ENCODE results near the gene ADCYAP1R1.

ADCYAP1R1 gene

GRCh38 chr7:31068006-31068675 is 16.0 kb downstream of the ADCYAP1R1 start:
- DNase-seq (ENCODE audit: low spot score): no peak

DNA sequence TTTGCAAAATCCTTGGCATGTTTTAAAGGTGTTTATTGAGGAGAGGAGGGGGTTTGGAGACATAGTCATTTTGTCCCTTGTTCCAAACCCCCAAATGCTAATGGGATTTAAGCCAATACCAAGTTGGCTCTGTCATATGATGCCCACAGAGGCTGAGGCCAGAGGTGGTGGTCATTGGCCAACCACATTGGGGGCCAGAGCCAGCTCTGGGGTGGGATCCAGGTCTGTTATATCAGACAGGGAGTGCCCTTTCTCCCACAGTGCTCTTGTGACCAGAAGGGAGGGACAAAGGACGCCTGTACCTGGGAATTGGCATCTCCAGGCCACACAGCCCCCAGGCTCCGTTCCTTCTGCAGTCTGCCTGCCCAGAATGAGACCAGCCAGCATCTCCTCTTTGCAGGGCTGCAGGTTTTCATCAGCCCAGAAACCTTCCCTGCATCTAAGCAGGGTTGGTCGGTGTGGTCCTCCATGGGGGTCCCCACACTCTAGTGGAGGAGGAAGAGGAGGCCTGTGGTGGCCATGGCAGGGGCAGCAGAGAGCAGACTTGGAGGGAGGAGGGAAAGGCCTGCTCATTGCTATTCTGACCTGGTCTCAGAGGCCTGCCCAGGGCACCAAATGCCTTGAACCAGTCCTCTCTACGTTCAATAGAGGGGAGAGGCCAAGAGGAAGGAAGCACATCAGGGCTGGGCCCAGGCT is 17.9 kb downstream of the ADCYAP1R1 start:
- DNase-seq (ENCODE audit: low spot score): no peak

- DNase-seq (ENCODE audit: low spot score): no peak
Observed at GRCh38 chr7:31070991-31071644, 19.0 kb downstream of the ADCYAP1R1 start.

DNA sequence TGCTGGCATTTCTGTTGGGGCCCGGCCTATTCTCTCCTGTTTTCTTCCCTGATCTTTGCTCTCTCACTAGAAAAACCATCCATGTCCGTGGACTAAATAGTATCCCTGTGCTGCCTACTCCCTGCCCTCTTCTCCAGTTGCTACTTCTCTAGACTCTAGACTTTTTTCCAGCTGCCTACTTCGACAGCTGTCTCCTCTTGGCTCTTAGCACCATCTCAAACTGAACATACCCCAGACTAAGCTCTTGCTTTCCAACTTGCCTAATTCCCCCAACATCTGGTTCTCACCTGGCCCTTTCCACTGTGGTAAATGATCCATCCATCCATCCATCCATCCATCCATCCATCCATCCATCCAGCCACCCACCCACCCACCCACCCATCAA is 19.5 kb downstream of the ADCYAP1R1 start:
- DNase-seq (ENCODE audit: low spot score): no peak

- DNase-seq (ENCODE audit: low spot score): no peak
Observed at GRCh38 chr7:31073326-31074119, 21.4 kb downstream of the ADCYAP1R1 start.

DNA sequence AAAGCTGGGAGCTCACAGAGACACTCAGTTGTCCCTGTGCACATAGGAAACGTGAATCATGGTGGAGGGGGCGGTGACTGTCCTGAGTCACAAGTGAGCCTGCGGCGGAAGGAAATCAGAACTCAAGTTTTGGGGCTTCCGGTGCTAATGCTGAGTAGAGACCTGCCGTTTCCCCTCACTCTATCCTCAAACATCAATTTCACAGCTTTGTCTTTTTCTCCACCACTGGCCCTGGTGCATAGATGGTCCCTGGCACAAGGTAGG is 21.9 kb downstream of the ADCYAP1R1 start:
- no peak for DNase-seq (ENCODE audit: low spot score)

DNA sequence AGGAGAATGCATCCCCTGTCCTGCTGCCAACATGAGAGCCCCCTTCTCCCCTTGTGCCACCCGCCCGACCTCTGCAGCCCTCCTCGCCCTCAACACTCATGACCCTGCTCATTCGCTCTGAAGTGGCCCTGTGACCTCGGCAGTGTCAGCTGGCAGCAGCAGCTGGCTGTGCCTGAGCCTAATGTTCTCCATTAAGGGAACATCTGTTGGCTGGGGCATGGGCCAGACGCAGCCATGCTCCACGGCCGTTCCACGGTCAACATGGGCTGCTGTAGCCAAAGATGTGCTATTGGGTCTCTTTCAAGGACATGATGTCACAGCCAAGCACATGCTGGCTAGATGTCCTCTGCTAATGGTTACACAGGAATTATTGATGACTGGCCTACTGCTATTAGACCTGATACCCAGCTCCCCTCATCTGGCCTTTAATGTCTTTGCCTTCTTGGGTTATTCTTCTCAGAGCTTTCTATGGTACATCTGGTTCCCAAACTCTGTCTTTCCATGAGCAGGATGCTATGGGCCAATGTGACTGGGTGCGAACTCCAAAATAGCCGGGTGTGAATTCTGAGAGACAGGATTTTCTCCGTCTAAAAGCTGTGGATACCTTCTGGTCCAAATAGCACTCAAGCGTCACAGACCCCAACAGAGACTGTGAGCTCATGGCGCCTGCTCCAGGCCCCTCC is 22.4 kb downstream of the ADCYAP1R1 start:
- DNase-seq (ENCODE audit: low spot score): no peak

DNA sequence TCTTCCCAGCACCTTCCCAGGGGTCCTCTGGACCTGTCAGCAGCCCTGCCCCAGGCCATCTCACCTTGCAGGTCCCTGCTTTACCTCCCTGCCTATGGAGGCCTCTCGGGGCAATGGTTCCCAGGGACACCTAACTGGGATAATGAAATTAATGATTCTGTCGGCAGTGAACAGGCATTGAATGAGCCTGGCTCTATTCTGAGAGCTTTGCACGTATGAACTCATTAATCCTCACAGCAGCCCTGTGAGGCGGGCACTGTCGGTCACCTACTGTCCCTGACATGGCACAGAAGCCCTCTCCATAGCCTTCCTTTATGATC is 22.9 kb downstream of the ADCYAP1R1 start:
- DNase-seq (ENCODE audit: low spot score): no peak

DNA sequence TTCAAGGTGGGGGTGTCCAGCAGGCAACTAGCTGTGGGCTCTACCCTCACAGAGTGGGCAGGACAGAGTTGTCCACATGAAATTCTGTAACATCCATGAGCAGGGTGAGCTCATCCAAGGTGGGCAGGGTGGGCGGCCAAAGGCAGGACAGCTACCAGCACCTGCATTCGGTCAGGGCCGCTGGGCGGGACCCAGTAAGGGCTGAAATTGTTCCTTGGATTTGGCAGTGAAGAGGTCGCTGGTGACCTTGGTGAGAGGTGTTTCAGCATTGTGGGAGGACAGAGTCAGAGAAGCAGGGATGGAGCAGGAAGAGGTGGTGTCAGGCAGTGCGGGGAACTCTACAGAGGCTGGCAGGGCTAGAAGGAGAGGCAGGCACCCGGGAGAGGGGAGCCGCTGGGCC is 23.9 kb downstream of the ADCYAP1R1 start:
- DNase-seq (ENCODE audit: low spot score): no peak

GRCh38 chr7:31076641-31077310 is 24.7 kb downstream of the ADCYAP1R1 start:
- DNase-seq (ENCODE audit: low spot score): no peak

GRCh38 chr7:31077484-31078362 is 25.6 kb downstream of the ADCYAP1R1 start:
- no peak for DNase-seq (ENCODE audit: low spot score)

GRCh38 chr7:31078363-31078990 is 26.4 kb downstream of the ADCYAP1R1 start:
- no peak for DNase-seq (ENCODE audit: low spot score)

DNA sequence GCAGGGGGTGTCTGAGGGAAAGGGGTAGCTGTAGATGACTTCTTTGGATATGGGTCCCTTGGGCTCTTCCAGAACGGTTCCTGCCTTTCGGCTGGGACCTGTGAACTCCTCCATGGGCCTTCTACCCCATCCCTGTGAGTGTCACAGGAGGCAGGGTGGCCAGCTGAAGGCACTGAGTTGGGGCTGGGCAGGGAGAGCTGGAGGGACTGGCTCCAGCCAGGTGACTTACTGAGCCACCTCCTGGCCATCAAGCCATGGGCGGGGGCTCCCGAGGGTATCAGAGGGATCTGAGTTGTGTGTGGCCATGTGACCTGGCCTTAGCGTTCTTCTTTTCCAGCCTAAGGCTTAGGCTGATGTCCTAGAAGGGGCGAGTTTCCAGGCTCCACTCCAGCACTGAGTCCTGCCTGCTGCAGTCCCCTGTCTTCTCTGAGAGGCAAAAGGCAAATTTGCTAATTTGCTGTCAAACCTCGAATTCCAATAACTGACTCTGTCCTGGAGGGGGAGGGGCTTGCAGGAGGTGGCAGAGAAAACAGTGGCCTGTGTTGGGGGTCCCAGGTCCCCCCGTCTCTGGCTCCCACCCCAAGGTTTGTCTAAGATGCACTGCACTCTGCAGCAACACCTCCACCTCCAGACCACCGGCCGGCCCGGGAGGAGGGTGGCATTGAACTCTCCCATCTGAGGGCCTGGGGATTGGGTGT is 27.2 kb downstream of the ADCYAP1R1 start:
- DNase-seq (ENCODE audit: low spot score): no peak

DNA sequence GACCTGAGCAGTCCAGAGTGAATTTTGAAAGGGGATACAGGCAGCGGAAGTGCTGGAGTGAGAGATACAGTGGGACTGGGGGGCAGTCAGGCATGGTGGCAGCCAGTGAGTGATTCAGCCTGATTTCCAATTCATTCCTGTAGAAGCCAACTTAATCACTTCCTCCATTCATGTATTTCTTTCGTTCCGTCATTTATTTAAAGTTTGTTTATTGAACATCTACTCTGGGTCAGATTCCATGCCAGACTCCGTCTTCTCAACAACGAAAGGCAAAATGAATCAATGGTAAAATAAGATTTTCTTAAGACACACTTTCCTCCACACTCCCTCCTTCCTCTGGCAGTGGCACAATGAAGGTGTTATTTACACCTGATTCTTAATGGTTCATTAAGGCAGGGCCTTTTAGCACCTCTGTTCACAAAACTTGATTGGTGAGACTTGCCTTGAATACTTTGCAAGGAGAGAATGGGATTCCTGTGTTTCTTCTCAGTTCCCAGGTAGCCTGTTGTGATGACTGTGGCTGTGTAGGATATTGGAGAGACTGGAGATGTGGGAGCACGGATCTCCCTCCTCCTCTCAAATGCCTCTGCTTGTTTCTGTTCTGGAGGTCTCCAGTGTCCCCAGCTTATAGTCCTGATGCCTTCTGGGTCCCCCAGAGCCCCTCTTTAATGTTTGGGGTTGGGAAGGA is 27.9 kb downstream of the ADCYAP1R1 start:
- no peak for DNase-seq (ENCODE audit: low spot score)

- DNase-seq (ENCODE audit: low spot score): no peak
Observed at GRCh38 chr7:31080763-31081162, 28.7 kb downstream of the ADCYAP1R1 start.

GRCh38 chr7:31082017-31082416 is 29.9 kb downstream of the ADCYAP1R1 start:
- DNase-seq (ENCODE audit: low spot score): no peak

GRCh38 chr7:31082447-31082846 is 30.3 kb downstream of the ADCYAP1R1 start:
- no peak for DNase-seq (ENCODE audit: low spot score)

- no peak for DNase-seq (ENCODE audit: low spot score)
Observed at GRCh38 chr7:31083210-31083786, 31.2 kb downstream of the ADCYAP1R1 start.

DNA sequence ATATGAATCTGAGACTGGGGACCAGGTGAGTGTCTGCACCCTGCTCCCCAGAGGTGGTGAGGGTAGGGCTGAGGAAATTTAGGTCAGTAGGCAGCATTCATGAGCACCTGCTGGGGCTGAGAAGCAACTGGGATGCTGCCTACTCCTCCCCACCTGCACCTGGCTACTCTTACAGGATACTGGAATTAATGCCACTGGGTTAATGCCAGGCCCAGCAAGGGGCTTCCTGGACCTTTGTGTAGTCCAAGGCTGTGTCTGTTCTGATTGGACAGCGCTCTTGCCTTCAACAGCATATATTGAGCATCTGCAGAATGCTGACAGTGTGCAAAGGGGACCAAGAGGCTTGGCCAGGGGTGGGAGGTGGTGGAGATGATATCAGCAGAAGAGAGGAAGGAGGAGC is 32.1 kb downstream of the ADCYAP1R1 start:
- DNase-seq (ENCODE audit: low spot score): no peak

Data from putamen (tissue), 1 donor.